H1 (cell line): ENCODE data around the gene STRIP2.
"Not testable (repeated sequence)": the region's sequence is repeated elsewhere in the genome, so short reads cannot be mapped to it uniquely, and the experiment has no call there.

Experiments
- CBX5 ChIP-seq: fragments of 300-800, 300-1000 bp; sonication (generic); IDR thresholded peaks from 2 replicates; pipeline ENCODE4 v1.7.1; 2016; ENCODE audit warnings: antibody characterized with exemption, low read length, low read depth
- CTCF ChIP-seq, 3 experiments: IDR thresholded peaks; 1 replicate in 2 of 3; 2 replicates in 1 of 3; pipeline versions ENCODE4 v1.5.1 to v1.6.1; 2011; ENCODE audit warnings: low read length in 3 of 3, mild to moderate bottlenecking in 3 of 3, inconsistent platforms in 2 of 3, low read depth in 1 of 3, moderate library complexity in 1 of 3; ENCODE audit not compliant: insufficient read depth in 1 of 3; ENCODE audit errors: control extremely low read depth in 1 of 3
- POLR2A ChIP-seq, 2 experiments: IDR thresholded peaks; 1 replicate in 1 of 2; 2 replicates in 1 of 2; pipeline ENCODE4 v1.6.1; 2011; ENCODE audit warnings: low read depth in 2 of 2, low read length in 2 of 2, mild to moderate bottlenecking in 2 of 2; ENCODE audit errors: control extremely low read depth in 1 of 2
- POLR2AphosphoS5 ChIP-seq: IDR thresholded peaks from 2 replicates; pipeline ENCODE4 v1.6.1; 2011; ENCODE audit warnings: low read depth, low read length
- RAD21 ChIP-seq, 2 experiments: IDR thresholded peaks in 1 of 2; conservative IDR thresholded peaks in 1 of 2; 2 replicates each; pipeline ENCODE4 v1.6.1; 2011; ENCODE audit warnings: low read depth in 2 of 2, low read length in 2 of 2, improper control_type of control experiment in 1 of 2, inconsistent platforms in 1 of 2, mild to moderate bottlenecking in 1 of 2, moderate library complexity in 1 of 2
- SP1 ChIP-seq: IDR thresholded peaks from 2 replicates; pipeline ENCODE4 v1.6.1; 2011; ENCODE audit warnings: low read depth, low read length

- TF ChIP-seq CBX5; CTCF (IDR thresholded peaks at IDR 0.05; ENCODE audit: control extremely low read depth in 1 of 3, insufficient read depth in 1 of 3, low read depth in 1 of 3, low read length in 3 of 3); POLR2A (IDR thresholded peaks at IDR 0.05; ENCODE audit: control extremely low read depth in 1 of 2, low read depth in 2 of 2, low read length in 2 of 2); SP1; POLR2AphosphoS5; RAD21 (IDR thresholded peaks at IDR 0.05 in 1 of 2, conservative IDR thresholded peaks at IDR 0.05 in 1 of 2; ENCODE audit: low read depth in 2 of 2, low read length in 2 of 2): not testable (repeated sequence)
These were observed 100.5 kb downstream of the STRIP2 start for GRCh38 chr7:129534558-129535274.
